ENCODE measurements around the gene GALNT10. TPM values are rescaled to one million over a fixed set of nuclear protein-coding genes. Genes with fewer than 3 reads are reported as not detected.

Gene GALNT10
- polyA plus RNA-seq, 1 of the 3 experiments (the other 2 are of a cell fraction): 56.3 TPM

- no peaks in the 10 kb centered on the region for H4K20me1 ChIP-seq (ENCODE audit: insufficient read depth)
- H3F3A ChIP-seq (replicated peaks; ENCODE audit: insufficient read depth): no peaks in the 10 kb centered on the region
- peaks cover 12% of the 10 kb centered on the region; the same call in 1 of the 2 replicates for H3K79me2 ChIP-seq (ENCODE audit: insufficient read depth)
- no peaks in the 10 kb centered on the region for H3K9me2 ChIP-seq
- H2AFZ ChIP-seq (ENCODE audit: low read depth): no peak overlapping the region
- no peak overlapping the region for H3K27ac ChIP-seq (ENCODE audit: low read depth in 2 of 2, low read length in 1 of 2)
- TF ChIP-seq FOXJ3 (CRISPR knock-in tag; IDR thresholded peaks at IDR 0.05): no peak
- TF ChIP-seq POLR2AphosphoS5 (IDR thresholded peaks at IDR 0.05; ENCODE audit: low read depth, low read length): no peak
- no peak for TF ChIP-seq FOSL2 (IDR thresholded peaks at IDR 0.05; ENCODE audit: borderline replicate concordance, low read depth)
- H3K4me1 ChIP-seq (ENCODE audit: control insufficient read depth in 1 of 2, insufficient read depth in 2 of 2, low read depth in 1 of 2, low read length in 1 of 2): peaks cover 0 to 7% of the 10 kb centered on the region in 2 experiments; a peak in 1 of 4 replicates
- no peak for DNase-seq
- POLR2A ChIA-PET: no interaction called here
- H3K27me3 ChIP-seq (ENCODE audit: insufficient read depth): no peaks in the 10 kb centered on the region
- no peak overlapping the region for H3K9ac ChIP-seq
- no peak overlapping the region for H3K4me3 ChIP-seq (ENCODE audit: low read depth in 2 of 2, low read length in 1 of 2)
- peaks cover 41 to 78% of the 10 kb centered on the region in 2 experiments for H3K36me3 ChIP-seq (replicated peaks in 1 of 2; ENCODE audit: control insufficient read depth in 1 of 2, insufficient read depth in 2 of 2, low read length in 1 of 2)
- H3K4me2 ChIP-seq: no peak overlapping the region
- WGBS (ENCODE audit: low lambda C conversion rate): 96% methylated on average over 5 of the region's 5 CpGs
- H3K9me3 ChIP-seq: no peaks in the 10 kb centered on the region
- CTCF ChIA-PET: interaction anchor here (1.0 to 1.2 kb wide), 2 partner anchors 11 to 195 kb away, joined by 3 read pairs; no protein-coding TSS in a partner anchor
Observed at GRCh38 chr5:154455585-154455984, 265.1 kb downstream of the GALNT10 start.

GRCh38 chr5:154456540-154456939, 266.0 kb downstream of the GALNT10 start:
- H3K4me2 ChIP-seq: no peak overlapping the region
- H3K4me1 ChIP-seq (ENCODE audit: control insufficient read depth in 1 of 2, insufficient read depth in 2 of 2, low read depth in 1 of 2, low read length in 1 of 2): peaks cover 0 to 7% of the 10 kb centered on the region in 2 experiments; a peak in 1 of 4 replicates
- no peak overlapping the region for H3K27ac ChIP-seq (ENCODE audit: low read depth in 2 of 2, low read length in 1 of 2)
- H2AFZ ChIP-seq (ENCODE audit: low read depth): no peak overlapping the region
- no peaks in the 10 kb centered on the region for H4K20me1 ChIP-seq (ENCODE audit: insufficient read depth)
- no peaks in the 10 kb centered on the region for H3F3A ChIP-seq (replicated peaks; ENCODE audit: insufficient read depth)
- 80% methylated on average over 3 of the region's 3 CpGs for WGBS (ENCODE audit: low lambda C conversion rate)
- no peak overlapping the region for H3K4me3 ChIP-seq (ENCODE audit: low read depth in 2 of 2, low read length in 1 of 2)
- no peaks in the 10 kb centered on the region for H3K9me3 ChIP-seq
- POLR2A ChIA-PET: no interaction called here
- H3K27me3 ChIP-seq (ENCODE audit: insufficient read depth): no peaks in the 10 kb centered on the region
- H3K9me2 ChIP-seq: no peaks in the 10 kb centered on the region
- 0 out of 2 replicates have a peak, but pooled peaks cover 5% of the 10 kb centered on the region for H3K79me2 ChIP-seq (ENCODE audit: insufficient read depth)
- H3K36me3 ChIP-seq (replicated peaks in 1 of 2; ENCODE audit: control insufficient read depth in 1 of 2, insufficient read depth in 2 of 2, low read length in 1 of 2): peaks cover 35 to 70% of the 10 kb centered on the region in 2 experiments
- TF ChIP-seq RXRA (IDR thresholded peaks at IDR 0.05; ENCODE audit: borderline replicate concordance, low read depth) (no peak), GATA2 (CRISPR knock-in tag; IDR thresholded peaks at IDR 0.05) (no peak), CTCF (IDR thresholded peaks at IDR 0.05) (no peak), USF2 (IDR thresholded peaks at IDR 0.05; ENCODE audit: borderline replicate concordance, low read depth, low read length) (no peak), GABPA (IDR thresholded peaks at IDR 0.05; ENCODE audit: low read depth) (no peak), MEF2A (IDR thresholded peaks at IDR 0.05; ENCODE audit: borderline replicate concordance, low read depth) (no peak), REST (IDR thresholded peaks at IDR 0.05; ENCODE audit: low read depth, low read length) (no peak), USF1 (IDR thresholded peaks at IDR 0.05; ENCODE audit: borderline replicate concordance, low read depth) (no peak), NRF1 (IDR thresholded peaks at IDR 0.05; ENCODE audit: low read depth, low read length) (no peak), RAD21 (IDR thresholded peaks at IDR 0.05; ENCODE audit: low read length) (no peak), TCF12 (IDR thresholded peaks at IDR 0.05) (no peak), YY1 (IDR thresholded peaks at IDR 0.05; ENCODE audit: low read depth) (no peak), IRF3 (IDR thresholded peaks at IDR 0.05; ENCODE audit: low read depth, low read length) (no peak), CHD2 (IDR thresholded peaks at IDR 0.05; ENCODE audit: low read length, partially characterized antibody) (no peak)
- no peak for DNase-seq
- CTCF ChIA-PET: interaction anchor here (0.9 to 1.2 kb wide), 4 partner anchors 10 to 194 kb away, joined by 3 to 5 read pairs (median 3); no protein-coding TSS in a partner anchor
- H3K9ac ChIP-seq: no peak overlapping the region
